GM18507 (cell line): ENCODE results near the gene RBM33.
A peak's percentile ranks its signal among the peaks of the same experiment; 100 is the strongest.

Experiments used
- DNase-seq: peaks from one replicate; pipeline ENCODE4 v3.0.0; 2011; ENCODE audit warnings: low read depth; ENCODE audit not compliant: insufficient read length; ENCODE audit errors: extremely low spot score
- FAIRE-seq: peaks from 2 replicates; lab custom pipeline; 2011; peaks lifted over from hg19 to GRCh38; lab: Jason Lieb, UNC

The RBM33 gene

GRCh38 chr7:155713384-155713783, 68.9 kb downstream of the RBM33 start:
- FAIRE-seq, result no peak
- no peak for DNase-seq

- DNase-seq (no peak), FAIRE-seq (no peak)
Measured at GRCh38 chr7:155714702-155715101, 70.2 kb downstream of the RBM33 start.

GRCh38 chr7:155715111-155715805, 70.8 kb downstream of the RBM33 start:
- FAIRE-seq (no peak), DNase-seq (no peak)

GRCh38 chr7:155717010-155717744, 72.7 kb downstream of the RBM33 start:
- FAIRE-seq, result no peak
- DNase-seq, result no peak

GRCh38 chr7:155721056-155721455, 76.6 kb downstream of the RBM33 start:
- FAIRE-seq (peak; percentile 59), DNase-seq (no peak)

- DNase-seq (no peak), FAIRE-seq (peak; percentile 92)
Measured at GRCh38 chr7:155722118-155722517, 77.7 kb downstream of the RBM33 start.

GRCh38 chr7:155722936-155723335, 78.5 kb downstream of the RBM33 start:
- DNase-seq (no peak), FAIRE-seq (peak; percentile 57)

- FAIRE-seq (peak; percentile 74), DNase-seq (no peak)
Measured at GRCh38 chr7:155724327-155725005, 80.0 kb downstream of the RBM33 start.

- no peak for FAIRE-seq
- DNase-seq, result no peak
Measured at GRCh38 chr7:155725006-155725355, 80.5 kb downstream of the RBM33 start.

GRCh38 chr7:155727616-155728015, 83.2 kb downstream of the RBM33 start:
- FAIRE-seq (no peak), DNase-seq (no peak)

GRCh38 chr7:155728116-155728515, 83.7 kb downstream of the RBM33 start:
- DNase-seq, result no peak
- no peak for FAIRE-seq

- no peak for FAIRE-seq
Measured at GRCh38 chr7:155729847-155730246, 85.4 kb downstream of the RBM33 start.

GRCh38 chr7:155731380-155731779, 86.9 kb downstream of the RBM33 start:
- no peak for DNase-seq
- FAIRE-seq, result no peak

More at GRCh38 chr7:155729847-155730246, 85.4 kb downstream of the RBM33 start:
- DNase-seq, result no peak

GRCh38 chr7:155731871-155732270, 87.4 kb downstream of the RBM33 start:
- no peak for FAIRE-seq
- no peak for DNase-seq

- peak; percentile 12 for FAIRE-seq
- DNase-seq, result no peak
Measured at GRCh38 chr7:155732286-155732685, 87.8 kb downstream of the RBM33 start.

- FAIRE-seq (no peak), DNase-seq (no peak)
Measured at GRCh38 chr7:155733582-155734444, 89.4 kb downstream of the RBM33 start.

GRCh38 chr7:155734445-155734809, 90.0 kb downstream of the RBM33 start:
- no peak for DNase-seq
- no peak for FAIRE-seq

- no peak for DNase-seq
Measured at GRCh38 chr7:155735442-155736115, 91.1 kb downstream of the RBM33 start.

GRCh38 chr7:155737590-155737989, 93.1 kb downstream of the RBM33 start:
- DNase-seq, result no peak

More at GRCh38 chr7:155735442-155736115, 91.1 kb downstream of the RBM33 start:
- no peak for FAIRE-seq

More at GRCh38 chr7:155737590-155737989, 93.1 kb downstream of the RBM33 start:
- FAIRE-seq, result no peak
